Activated CD8-positive, alpha-beta memory T cell treated with anti-CD3 and anti-CD28 coated beads, Interleukin-2, amount 50 U/mL, for 1 hour (primary cell): Measurements from ENCODE around the gene KRT75.
"Not testable (repeated sequence)": the region's sequence is repeated elsewhere in the genome, so short reads cannot be mapped to it uniquely, and the experiment has no call there.

Experiments used
- DNase-seq: peaks from one replicate; pipeline ENCODE4 v3.0.0-alpha.2; 2020; ENCODE audit errors: extremely low read depth

Gene KRT75

DNA sequence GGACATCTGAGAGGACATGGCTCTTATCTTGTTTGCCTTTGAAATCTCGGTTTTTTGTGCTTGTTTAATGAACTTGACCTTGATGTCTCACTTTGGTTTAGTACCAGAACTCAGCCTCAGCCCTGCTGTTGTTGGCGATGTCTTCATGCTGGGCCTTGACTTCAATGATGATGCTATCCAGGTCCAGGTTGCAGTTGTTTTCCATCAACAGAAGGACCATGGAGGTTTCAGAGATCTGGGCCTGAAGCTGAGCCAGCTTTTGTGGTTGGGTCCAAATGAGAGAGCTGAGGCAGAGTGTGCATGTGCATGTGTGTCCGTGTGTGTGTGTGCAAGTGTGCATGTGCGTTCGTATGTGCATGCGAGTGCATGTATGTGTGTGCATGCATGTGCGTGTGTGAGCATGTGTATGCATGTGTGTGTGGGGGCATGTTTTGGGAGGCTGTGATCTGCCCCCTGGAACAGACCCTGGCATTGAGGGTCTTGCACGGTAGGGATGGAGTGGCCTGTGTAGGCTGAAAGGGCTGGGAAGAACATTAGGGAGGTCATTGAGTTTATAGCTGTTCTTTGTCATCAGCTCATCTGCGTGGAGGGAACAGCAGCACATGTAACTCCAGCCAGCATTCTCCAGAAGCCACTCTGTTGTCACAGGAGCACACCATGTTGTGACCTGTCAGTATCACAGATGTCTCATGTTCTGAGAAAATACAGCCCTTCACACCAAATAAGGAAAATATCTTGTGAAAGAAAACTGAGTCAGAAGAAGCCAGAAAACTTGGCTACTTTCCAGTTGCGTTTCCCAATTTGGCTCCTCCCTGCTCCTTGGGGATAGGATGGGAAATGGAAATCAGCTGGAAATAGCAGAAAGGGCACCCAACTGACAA, 18.1 kb downstream of the KRT75 start:
- no peak for DNase-seq

DNA sequence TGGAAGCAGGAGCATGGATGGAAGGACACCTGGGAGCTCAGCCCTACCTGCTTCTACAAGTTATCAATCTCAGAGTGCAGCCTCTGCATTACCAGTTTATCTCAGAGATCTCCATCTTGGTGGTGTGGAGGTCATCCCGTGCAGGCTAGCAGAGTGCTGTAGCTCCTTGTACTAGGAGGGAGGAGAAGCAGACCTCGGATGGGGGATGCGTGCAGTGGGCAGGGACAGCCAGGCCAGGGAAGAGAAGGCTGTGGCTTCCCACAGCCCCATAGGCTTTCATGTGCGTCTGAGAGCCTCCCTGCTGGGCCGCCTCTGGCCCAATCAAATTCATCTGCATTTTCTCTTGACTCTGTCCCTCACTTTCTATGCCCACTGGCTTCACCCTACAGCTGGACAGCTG, 19.2 kb downstream of the KRT75 start:
- no peak for DNase-seq

DNA sequence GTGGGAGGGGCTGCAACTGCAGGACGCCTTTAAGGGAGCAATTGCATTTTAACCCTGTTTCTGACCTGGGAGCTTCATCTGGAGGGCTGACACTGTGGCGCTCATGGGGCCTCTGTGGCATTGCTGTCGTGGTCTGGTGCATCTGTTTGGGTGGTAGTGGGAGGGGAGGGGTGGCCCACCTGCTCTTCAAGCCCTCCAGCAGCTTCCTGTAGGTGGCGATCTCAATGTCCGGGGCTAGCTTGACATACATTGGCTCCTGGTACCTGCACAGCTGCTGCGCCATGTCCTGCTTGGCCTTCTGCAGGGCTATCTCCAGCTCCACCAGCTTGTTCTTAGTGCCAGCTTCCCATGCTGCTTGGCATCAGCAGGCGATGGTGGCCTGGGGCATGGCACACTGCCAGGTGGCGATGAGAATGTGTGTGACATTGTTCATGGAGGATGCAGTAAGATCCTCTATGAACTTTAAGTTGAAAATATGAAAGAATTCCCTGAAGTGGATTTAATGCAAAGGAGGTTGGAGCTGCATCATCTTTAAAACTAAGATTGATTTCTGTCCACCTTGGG, 20.3 kb downstream of the KRT75 start:
- no peak for DNase-seq

DNA sequence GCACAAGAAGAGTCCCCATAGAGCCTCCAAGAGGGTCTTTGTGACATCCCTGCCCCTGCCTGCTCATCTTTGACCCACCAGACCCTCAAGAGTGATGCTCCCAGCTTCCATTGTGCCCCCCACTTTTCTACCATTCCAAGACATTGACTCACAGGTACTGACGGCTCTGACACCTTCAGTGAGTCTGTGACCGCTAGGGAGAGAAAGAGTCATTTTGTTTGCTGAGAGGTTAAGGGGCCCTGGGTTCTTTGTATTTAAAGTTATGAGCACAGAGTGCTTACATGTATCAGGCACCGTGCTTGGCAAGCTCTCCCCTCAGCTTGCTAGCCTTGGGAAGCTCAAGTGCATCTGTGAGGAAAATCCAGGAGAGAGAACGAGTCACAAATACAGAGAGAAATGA, 21.0 kb downstream of the KRT75 start:
- DNase-seq, result no peak

DNA sequence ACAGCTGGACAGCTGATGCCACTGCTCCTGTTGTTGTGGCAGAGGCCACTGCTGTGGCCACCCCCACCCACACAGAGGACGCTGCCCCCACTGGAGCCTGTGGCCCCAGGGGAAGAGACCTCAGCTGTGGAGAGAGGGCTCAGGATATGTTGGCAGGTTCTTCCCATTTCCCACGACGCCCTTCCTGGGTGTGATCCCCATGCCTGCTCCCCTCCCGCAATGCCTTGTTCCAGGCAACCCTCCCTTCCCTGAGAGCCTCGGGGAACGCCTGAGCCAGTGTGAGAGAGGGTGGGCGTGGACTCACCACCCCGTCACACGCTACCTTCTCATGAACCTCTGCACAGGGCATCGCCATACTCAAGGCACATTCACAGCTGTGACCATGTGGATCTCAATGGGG, 22.4 kb downstream of the KRT75 start:
- DNase-seq, result no peak

DNA sequence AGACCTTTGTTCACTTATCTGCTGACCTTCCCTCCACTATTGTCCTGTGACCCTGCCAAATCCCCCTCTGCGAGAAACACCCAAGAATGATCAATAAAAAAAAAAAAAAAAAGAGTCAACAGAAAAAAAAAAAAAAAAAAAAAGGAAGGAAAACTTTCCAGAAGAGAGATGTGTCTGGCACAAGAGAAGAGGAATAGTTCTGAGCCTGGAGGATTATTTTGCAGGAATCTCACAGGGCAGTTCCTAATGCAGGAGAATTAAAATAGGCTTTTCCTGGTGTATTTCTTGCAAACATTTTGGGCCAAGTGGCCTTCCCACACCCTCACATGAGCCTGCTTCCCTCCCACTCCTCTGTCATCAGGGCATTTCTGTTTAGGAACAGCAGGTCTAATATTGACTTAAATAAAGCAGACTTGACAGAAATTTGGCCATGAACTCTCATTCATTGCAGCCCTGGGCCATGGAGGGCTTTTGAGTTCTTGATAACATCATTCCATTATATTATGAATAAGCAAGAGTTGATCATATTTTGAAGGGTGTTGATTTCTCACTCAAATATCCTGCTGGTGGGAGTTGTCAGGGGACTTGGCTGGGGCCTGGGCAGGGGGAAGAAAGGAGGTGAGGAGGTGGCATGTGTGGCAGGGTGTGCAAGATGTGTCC, 23.5 kb downstream of the KRT75 start:
- DNase-seq, result not testable (repeated sequence)

DNA sequence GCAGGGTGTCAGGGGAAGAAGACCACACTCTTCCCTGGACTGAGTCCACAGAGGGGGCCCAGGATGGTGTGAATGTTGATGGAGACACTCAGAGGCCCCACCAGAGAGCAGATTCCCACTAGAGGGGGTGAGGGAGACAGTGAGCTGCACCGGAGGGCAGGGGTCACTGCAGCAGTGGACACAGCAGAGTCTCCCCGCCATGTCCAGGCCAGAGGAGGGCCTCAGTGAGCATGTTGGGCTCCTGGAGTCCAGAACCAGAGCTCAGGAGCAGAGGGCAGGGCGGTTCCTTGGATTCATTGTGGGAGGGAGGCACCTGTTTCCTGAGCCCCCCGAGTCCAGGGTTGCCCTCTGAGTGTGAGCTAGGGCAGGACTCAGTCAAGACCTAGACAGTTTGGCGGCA, 26.3 kb downstream of the KRT75 start:
- no peak for DNase-seq

DNA sequence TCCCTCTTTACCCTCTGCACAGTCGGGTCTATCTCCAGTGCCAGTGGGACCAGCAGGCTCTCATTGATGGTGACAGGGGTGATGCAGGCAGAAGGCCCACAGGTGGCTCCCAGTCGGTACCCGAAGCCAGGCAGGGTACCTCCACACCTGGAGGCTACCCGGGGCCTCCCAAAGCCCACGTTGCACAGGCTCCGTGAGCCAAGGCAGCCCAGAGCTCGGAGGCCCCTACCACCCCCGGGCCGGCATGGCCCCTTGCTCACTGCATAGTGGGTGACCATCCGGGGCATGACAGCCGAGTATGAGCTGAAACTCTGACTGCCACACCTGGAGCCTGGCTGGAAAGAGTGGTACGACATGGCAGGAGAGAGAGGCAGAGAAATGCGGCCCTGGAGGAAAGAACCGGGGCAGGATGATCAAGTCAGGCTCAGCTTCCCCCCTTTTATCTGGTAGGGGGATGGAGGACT, 28.2 kb downstream of the KRT75 start, which contains the start of gene KRT82:
TSS of gene KRT82 (minus strand) at position 414 of the 464 bp plus-strand sequence. CDS start at position 356, 58 bp downstream.
- DNase-seq, result no peak

DNA sequence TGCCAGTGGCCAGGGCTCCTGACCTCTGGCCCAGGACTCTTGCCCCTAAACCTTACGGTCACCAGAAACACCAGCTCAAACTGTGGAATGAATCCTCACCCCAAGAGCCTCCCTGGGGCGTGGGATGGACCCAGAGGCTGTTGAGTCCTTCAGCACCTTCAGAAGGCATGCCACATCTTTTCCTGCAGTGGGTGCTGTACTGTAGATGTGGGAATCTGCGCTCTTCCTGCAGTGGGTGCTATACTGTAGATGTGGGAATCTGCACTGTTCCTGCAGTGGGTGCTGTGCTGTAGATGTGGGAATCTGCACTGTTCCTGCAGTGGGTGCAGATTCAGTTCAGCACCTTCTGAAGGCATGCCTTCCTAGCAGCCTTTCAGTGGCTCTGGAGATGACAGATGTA, 29.2 kb downstream of the KRT75 start:
- no peak for DNase-seq

DNA sequence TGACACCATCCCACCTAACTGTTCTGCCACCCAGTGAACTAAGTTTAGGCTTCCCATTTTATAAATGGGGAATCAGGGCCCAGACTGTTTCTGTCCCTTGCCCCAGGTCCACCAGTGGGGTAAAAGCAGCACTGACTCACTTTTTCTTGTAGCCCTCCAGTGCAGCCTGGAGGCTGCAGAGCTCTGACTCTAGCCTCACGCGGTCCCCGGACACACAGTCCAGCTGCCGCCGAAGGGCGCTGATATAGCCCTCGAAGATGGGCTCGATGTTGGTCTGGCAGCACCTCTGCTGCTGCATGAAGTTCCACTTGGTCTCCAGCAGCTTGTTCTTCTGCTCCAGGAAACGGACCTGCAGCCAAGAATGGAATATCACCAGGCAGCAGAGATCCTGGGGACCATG, 30.6 kb downstream of the KRT75 start:
- DNase-seq, result no peak

DNA sequence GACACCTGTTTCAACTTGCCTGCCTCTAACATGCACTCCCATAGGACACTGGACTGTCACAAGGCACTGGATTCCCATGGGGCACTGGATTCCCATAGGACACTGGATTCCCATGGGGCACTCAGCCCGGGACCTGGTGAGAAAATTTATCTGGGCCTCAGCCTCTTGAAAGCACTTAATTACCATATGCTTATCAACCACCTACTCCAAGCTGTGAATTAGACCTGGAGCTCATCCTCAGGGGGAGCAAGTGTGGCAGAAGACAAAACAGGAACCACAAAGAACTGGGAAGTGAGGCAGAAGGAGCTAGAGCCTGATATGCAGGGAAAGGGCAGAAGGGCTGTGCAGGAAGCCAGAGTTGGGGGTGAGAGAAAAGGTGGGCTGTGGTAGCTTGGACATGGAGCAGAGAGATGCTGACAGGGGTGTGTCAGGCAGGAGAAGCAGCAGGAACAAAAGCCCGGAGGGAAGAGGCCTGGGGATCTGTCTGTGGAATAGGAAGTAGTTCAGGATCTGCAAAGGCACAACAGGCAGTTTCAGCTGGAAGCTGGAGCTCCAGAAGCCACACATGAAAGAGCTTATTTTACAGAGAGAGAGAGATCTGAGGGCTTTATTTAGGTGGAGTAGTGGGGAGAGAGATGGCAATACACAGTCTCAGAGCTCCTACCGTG, 31.2 kb downstream of the KRT75 start:
- no peak for DNase-seq

DNA sequence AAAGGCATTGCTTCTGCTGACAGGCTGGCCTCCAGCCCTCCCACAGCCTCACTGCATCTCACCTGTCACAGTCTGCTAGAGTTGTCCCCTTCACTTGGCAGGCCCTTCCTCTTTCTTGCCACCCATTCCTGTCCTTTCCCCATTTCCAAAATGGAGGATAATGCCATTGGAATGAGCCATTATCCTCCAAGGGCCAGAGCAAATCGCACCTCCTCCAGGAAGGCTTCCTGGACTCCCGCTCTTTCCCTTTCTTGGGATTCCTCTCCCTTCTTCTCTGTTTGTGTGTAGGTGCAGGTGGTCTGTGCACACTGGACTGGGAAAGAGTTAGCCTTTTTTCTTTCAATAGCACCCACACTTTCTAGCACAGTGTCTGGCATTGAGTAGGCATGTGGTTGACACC, 31.8 kb downstream of the KRT75 start:
- no peak for DNase-seq

DNA sequence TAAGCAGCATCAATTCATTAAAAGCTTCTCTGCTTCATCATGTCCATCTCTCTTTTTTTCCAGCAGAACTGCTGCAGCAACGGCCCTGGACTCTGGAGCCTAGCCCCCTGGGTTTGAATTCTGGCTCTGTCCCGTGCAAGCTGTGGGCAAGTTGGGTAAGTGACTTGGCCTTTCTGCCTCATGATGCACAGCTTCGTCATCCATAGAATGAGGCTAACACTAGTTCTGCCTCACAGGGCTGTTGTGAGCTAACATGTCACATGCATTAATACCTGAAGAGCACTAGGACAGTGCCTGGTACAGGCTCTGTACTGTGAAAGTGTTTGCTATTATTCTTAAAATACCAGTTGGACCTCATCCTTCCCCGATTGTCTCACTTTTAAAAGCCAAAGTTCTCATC, 32.2 kb downstream of the KRT75 start:
- DNase-seq, result no peak

DNA sequence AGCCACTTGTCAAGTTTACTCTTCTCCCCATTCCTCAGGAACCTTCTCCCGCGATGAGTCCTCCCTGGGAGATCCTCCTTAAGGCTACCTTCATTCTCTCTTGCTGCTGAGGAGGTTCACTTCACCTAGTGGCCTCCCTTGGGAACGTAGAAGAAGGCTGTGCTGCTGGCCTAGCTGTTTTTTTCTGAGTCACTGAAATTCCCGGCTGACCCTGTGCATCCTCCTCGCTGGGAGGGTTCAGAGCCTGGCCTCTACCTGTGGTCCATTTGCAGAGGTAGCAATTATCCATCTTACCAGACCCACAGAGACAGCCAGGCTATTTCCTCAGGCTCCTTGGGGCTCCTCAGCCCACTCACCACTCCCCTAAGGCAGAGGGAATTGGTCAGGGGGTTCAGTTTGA, 32.6 kb downstream of the KRT75 start:
- no peak for DNase-seq

DNA sequence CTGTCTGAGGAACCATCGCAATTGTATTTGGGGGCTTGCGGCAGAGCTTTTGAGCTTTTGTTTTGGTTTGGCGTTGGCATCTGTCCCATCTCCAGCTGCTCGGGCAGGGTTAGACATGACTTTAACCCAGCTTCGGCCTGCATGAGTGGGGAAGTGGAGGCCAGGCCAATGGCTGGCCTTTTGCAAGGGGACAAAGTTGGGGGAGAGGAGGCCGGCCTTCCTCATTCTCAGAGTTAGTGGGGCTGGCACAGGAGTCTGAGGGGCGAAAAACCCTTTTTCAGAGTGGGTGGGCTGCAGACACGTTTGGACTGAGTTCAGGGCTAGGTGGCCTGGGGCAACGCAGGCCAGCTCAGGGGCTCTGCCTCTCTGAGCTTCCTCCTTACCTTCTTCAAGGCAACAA, 33.3 kb downstream of the KRT75 start:
- DNase-seq, result no peak

DNA sequence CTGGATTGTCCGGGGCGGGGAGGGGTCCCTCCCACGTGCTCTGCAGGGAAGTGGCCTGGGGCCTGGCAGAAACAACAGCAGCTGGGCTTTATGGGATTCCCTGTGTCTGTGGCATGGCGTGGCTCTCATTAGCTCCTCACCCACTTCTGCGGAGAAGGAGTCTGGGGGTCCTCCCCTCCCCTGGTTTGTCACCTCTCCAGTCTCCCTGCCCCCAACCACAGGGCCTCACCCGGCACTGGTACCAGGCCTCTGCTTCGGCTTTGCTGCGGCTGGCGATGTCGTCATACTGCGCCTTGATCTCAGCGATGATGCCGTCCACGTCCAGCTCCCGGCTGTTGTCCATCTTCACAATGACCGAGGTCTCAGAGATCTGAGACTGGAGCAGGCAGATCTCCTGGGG, 34.4 kb downstream of the KRT75 start:
- no peak for DNase-seq

DNA sequence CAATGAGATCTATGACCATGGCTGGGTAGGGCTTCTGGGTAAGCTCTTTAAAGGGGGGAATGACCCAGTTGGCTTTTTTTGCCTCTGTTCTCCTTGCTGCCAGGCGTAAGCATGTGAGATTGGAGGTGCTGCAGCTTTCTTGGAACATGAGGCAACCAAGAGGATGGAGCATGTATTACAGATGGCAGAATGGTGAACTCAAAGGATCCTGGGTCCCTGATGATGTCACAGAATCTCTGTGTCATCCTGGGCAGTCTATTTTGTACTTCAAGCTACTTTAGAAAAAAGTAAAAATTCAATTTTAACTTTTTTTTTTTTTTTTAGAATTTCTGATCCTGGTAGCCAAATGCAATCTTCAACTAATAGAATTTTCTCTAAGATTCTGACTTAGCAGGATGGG, 36.0 kb downstream of the KRT75 start:
- no peak for DNase-seq

DNA sequence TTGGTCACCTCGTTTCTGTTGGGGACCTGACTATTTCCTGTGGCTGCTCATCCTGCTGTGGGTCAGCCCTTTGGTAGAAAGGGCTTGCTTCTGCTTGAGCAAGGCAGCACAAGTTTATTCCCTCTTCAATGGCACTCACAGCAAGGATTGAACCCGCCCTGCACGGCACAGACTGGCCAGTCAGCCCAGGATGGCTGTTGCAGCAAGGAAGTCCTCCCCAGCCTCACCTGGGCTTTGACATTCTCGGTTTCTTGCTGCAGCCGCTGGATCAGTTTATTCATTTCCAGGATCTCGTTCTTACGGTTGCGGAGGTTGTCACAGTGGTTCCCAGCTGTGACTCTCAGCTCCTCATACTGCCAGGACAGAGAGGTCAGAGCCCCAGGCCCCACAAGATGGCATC, 37.5 kb downstream of the KRT75 start:
- DNase-seq, result no peak

DNA sequence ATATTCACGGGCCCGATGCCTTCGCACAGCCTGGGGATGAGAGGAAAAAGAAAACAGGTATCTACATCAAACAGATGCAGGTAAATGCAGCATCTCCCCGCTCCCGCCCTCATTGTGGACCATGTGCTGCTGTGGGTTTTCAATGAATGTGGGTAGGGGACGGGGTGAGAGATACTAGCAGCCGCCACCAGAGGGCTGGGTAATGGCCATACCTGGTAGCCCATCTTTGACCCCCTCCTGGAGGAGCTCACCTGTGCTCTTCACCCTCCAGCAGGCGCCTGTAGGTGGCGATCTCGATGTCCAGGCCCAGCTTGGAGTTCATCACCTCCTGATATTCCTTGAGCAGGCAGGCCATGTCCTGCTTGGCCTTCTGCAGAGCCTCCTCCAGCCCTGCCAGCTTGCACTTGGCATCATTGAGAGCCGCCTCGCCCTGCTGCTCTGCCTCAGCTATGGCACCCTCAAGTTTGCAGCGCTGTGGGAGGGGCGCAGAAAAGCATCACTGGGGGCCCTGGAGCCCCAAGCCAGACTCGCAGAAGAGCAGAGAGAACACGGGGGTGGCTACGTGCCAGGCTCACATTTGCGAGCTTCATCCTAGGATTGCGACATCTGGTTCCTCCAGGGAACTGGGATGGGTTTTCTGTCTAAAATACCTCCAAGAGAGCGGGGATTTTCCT, 38.3 kb downstream of the KRT75 start:
- DNase-seq, result no peak

DNA sequence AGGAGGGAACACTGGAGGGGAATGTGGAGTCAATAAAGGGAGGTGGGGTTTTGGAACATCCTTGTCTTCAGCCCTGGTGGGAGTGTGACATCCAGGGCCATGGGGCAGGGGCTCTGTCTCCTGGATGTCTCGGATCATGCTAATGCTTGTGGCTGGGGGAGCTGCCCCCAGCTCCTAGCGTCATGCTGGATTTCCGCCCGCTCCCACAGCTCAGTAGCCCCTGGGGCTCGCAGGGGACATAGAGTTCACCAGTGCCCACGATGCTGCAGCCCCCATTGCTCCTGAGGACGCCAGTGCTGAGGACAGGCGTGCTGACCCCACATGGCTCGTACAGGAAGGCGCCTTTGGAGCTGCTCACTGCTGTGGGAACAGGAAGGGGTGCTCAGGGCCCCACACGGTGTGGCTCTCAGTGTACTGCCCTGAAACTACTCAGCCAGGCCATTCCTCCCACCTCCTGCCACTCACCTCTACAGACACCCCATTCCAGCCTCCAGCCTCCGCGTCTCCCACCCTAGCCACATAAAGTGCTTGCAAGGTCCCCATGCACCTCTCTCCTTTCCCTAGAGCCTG, 39.2 kb downstream of the KRT75 start:
- DNase-seq, result no peak

DNA sequence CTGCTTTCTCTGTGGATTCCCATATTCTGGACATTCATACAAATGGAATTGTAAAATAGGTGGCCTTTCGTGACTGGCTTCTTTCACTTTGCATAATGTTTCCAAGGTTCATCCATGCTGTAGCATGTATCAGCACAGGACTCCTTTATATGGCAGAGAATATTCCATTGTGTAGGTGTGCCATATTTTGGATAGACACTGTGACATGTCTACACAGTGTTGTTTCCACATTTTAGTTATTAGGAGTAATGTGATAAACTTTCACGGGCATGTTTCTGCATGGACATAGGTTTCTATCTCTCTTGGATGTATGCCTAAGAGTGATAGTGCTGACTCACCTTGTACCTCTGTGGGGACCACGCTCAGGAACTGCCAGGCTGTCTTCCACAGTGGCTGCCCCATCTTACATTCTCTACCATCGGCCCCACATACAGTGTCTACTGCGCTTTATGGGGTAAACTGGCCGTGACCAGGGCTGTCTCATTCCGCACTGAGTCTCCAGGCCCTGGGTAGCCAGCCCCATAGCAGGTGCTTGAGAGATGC, 41.6 kb downstream of the KRT75 start:
- no peak for DNase-seq
